HCT116 (cell line): ENCODE results near the gene LCN2. TPM values are rescaled to one million over a fixed set of nuclear protein-coding genes. Genes with fewer than 3 reads are reported as not detected.

ENCODE experiments used
- ATAC-seq: fragments of 200-7000 bp; cut with Tn5 transposase; 2 replicates; pipeline ENCODE4 v1.9.1; 2020; ENCODE audit warnings: mild to moderate bottlenecking, moderate library complexity
- BruUV-seq: library from RNA; stranded (reverse); fragments of 400-500 nt; replicated peaks from 2 replicates; lab custom pipeline; 2021; lab: Mats Ljungman, UMichigan
- CTCF ChIA-PET: fragments of 300-600 bp; sonication (Branson Sonifier 250); formaldehyde crosslinking; loops from one replicate; lab custom pipeline; 2021; ENCODE audit warnings: antibody characterized with exemption; lab: Charles Lee
- POLR2A ChIA-PET: fragments of 300-600, 350-600 bp; sonication (Branson Sonifier 250); formaldehyde crosslinking; loops from one replicate; lab custom pipeline; 2021; ENCODE audit warnings: antibody characterized with exemption; lab: Charles Lee
- RAD21 ChIA-PET, 2 experiments: fragments of 300-600 bp; sonication (Branson Sonifier 250); formaldehyde crosslinking; loops; one replicate each; lab custom pipeline; 2023; ENCODE audit warnings: low total read pairs in 2 of 2; ENCODE audit not compliant: uncharacterized antibody in 2 of 2, unreplicated experiment in 2 of 2, low non-redundant PET in 1 of 2; lab: Charles Lee
- DNase-seq: peaks from one replicate; pipeline ENCODE4 v3.0.0-alpha.2; 2010; ENCODE audit warnings: low read depth, low spot score
- H2AFZ ChIP-seq: fragments of 200-600 bp; shearing (Covaris generic), sonication (generic); 2 replicates; pipeline ENCODE4 v1.6.1; 2017; ENCODE audit warnings: low read depth, mixed run types, mixed read lengths, antibody characterized with exemption, low read length; ENCODE audit not compliant: poor library complexity, severe bottlenecking
- H3K27ac ChIP-seq: 2 replicates; pipeline ENCODE4 v1.5.1; 2012; ENCODE audit warnings: low read depth, low read length
- H3K27me3 ChIP-seq: fragments of 200-600 bp; sonication (generic); 2 replicates; pipeline ENCODE4 v1.6.1; 2016; ENCODE audit warnings: mixed run types, low read length, mixed read lengths; ENCODE audit not compliant: insufficient read depth
- H3K36me3 ChIP-seq, 2 experiments: fragments of 200-500 bp in 1 of 2; fragments of 200-600 bp in 1 of 2; sonication (Bioruptor generic) in 1 of 2; sonication (generic) in 1 of 2; 2 replicates each; pipeline versions ENCODE4 v1.5.1 to v1.6.1; 2014 to 2016; ENCODE audit warnings: low read length in 2 of 2, inconsistent platforms in 1 of 2, mixed read lengths in 1 of 2, mixed run types in 1 of 2; ENCODE audit not compliant: insufficient read depth in 2 of 2, control insufficient read depth in 1 of 2
- H3K4me1 ChIP-seq, 2 experiments: fragments of 200-600 bp in 1 of 2; sonication (generic) in 1 of 2; 2 replicates each; pipeline versions ENCODE4 v1.5.1 to v1.6.1; 2012 to 2017; ENCODE audit warnings: low read length in 2 of 2, inconsistent platforms in 1 of 2, mild to moderate bottlenecking in 1 of 2, mixed read lengths in 1 of 2, mixed run types in 1 of 2, moderate library complexity in 1 of 2; ENCODE audit not compliant: insufficient read depth in 2 of 2, control insufficient read depth in 1 of 2
- H3K4me2 ChIP-seq: fragments of 200-600 bp; sonication (generic); 2 replicates; pipeline ENCODE4 v1.6.1; 2017; ENCODE audit warnings: mixed run types, low read length, mixed read lengths
- H3K4me3 ChIP-seq, 2 experiments: fragments of 200-600 bp in 1 of 2; sonication (generic) in 1 of 2; replicated peaks in 1 of 2; 2 replicates each; pipeline ENCODE4 v1.5.1; 2011 to 2016; ENCODE audit warnings: low read length in 2 of 2, control low read depth in 1 of 2, low read depth in 1 of 2, mild to moderate bottlenecking in 1 of 2, mixed read lengths in 1 of 2, mixed run types in 1 of 2
- H3K79me2 ChIP-seq: fragments of 200-600 bp; sonication (generic); 2 replicates; pipeline ENCODE4 v1.6.1; 2017; ENCODE audit warnings: mild to moderate bottlenecking, mixed run types, low read length, moderate library complexity, mixed read lengths; ENCODE audit not compliant: insufficient read depth
- H3K9ac ChIP-seq: fragments of 200-600 bp; sonication (generic); 2 replicates; pipeline ENCODE4 v1.6.1; 2016; ENCODE audit warnings: low read length, mixed read lengths
- H3K9me2 ChIP-seq: fragments of 200-600 bp; sonication (generic), shearing (Covaris generic); 2 replicates; pipeline ENCODE4 v1.6.1; 2017; ENCODE audit warnings: mixed run types, mild to moderate bottlenecking, moderate library complexity; ENCODE audit not compliant: insufficient read depth
- H3K9me3 ChIP-seq, 2 experiments: fragments of 200-500 bp in 1 of 2; fragments of 200-600 bp in 1 of 2; sonication (Bioruptor generic) in 1 of 2; sonication (generic) in 1 of 2; 2 replicates each; pipeline ENCODE4 v1.6.1; 2014 to 2017; ENCODE audit warnings: low read length in 2 of 2, mixed read lengths in 2 of 2, inconsistent platforms in 1 of 2, low read depth in 1 of 2, mild to moderate bottlenecking in 1 of 2, mixed run types in 1 of 2, moderate library complexity in 1 of 2; ENCODE audit not compliant: control insufficient read depth in 1 of 2, insufficient read depth in 1 of 2
- H4K20me1 ChIP-seq: fragments of 200-600 bp; sonication (generic), shearing (Covaris generic); 2 replicates; pipeline ENCODE4 v1.6.1; 2017; ENCODE audit warnings: mixed run types, mild to moderate bottlenecking, moderate library complexity; ENCODE audit not compliant: insufficient read depth
- ELF1 ChIP-seq: IDR thresholded peaks from 2 replicates; pipeline ENCODE4 v1.6.1; 2012; ENCODE audit warnings: low read depth, borderline replicate concordance
- POLR2AphosphoS5 ChIP-seq: IDR thresholded peaks from 2 replicates; pipeline ENCODE4 v1.6.1; 2011; ENCODE audit warnings: mild to moderate bottlenecking, low read depth, low read length, moderate library complexity
- RAD21 ChIP-seq: IDR thresholded peaks from 2 replicates; pipeline ENCODE4 v1.6.1; 2012; ENCODE audit warnings: low read depth, mild to moderate bottlenecking
- SRF ChIP-seq: IDR thresholded peaks from 2 replicates; pipeline ENCODE4 v1.6.1; 2012; ENCODE audit warnings: low read depth
- YY1 ChIP-seq: IDR thresholded peaks from 2 replicates; pipeline ENCODE4 v1.6.1; 2011; ENCODE audit warnings: low read length, low read depth, moderate library complexity, mild to moderate bottlenecking; ENCODE audit not compliant: insufficient replicate concordance; ENCODE audit errors: extremely low read depth
- intact Hi-C: fragments of 100-400 bp; cut with micrococcal nuclease; formaldehyde crosslinking; loops from 2 replicates; pipeline ENCODE4 v1.10.0; 2022
- total RNA-seq: library from RNA; stranded (reverse); gene quantifications from one replicate; pipeline ENCODE4 v1.2.1, GENCODE V29; 2021; ENCODE audit not compliant: unreplicated experiment
- TF ChIP-seq, protein P1 (sequence below): IDR thresholded peaks from 2 replicates; pipeline ENCODE4 v1.6.1; 2011; ENCODE audit warnings: mild to moderate bottlenecking, low read length, moderate library complexity; ENCODE audit not compliant: insufficient replicate concordance; ENCODE audit errors: extremely low read depth
- TF ChIP-seq, protein P2 (sequence below), 3 experiments: fragments of 200-600 bp in 1 of 3; sonication (generic) in 1 of 3; IDR thresholded peaks in 2 of 3; conservative IDR thresholded peaks in 1 of 3; 2 replicates each; pipeline ENCODE4 v1.5.1; 2012 to 2017; ENCODE audit warnings: low read depth in 2 of 3, low read length in 2 of 3, antibody characterized with exemption in 1 of 3, borderline replicate concordance in 1 of 3, control low read depth in 1 of 3, mild to moderate bottlenecking in 1 of 3, mixed read lengths in 1 of 3, mixed run types in 1 of 3, moderate library complexity in 1 of 3; ENCODE audit not compliant: insufficient read depth in 1 of 3

LCN2 gene
- total RNA-seq, 1 experiment from 2014 or later = 9.2 TPM

GRCh38 chr9:128190013-128190412, 40.8 kb downstream of the LCN2 start:
- TF ChIP-seq POLR2AphosphoS5 = no peak
- TF ChIP-seq SRF = no peak
- TF ChIP-seq ELF1 = no peak
- no peak for TF ChIP-seq RAD21
- TF ChIP-seq, protein P1, sequence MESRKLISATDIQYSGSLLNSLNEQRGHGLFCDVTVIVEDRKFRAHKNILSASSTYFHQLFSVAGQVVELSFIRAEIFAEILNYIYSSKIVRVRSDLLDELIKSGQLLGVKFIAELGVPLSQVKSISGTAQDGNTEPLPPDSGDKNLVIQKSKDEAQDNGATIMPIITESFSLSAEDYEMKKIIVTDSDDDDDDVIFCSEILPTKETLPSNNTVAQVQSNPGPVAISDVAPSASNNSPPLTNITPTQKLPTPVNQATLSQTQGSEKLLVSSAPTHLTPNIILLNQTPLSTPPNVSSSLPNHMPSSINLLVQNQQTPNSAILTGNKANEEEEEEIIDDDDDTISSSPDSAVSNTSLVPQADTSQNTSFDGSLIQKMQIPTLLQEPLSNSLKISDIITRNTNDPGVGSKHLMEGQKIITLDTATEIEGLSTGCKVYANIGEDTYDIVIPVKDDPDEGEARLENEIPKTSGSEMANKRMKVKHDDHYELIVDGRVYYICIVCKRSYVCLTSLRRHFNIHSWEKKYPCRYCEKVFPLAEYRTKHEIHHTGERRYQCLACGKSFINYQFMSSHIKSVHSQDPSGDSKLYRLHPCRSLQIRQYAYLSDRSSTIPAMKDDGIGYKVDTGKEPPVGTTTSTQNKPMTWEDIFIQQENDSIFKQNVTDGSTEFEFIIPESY = no peak
- TF ChIP-seq, protein P2, sequence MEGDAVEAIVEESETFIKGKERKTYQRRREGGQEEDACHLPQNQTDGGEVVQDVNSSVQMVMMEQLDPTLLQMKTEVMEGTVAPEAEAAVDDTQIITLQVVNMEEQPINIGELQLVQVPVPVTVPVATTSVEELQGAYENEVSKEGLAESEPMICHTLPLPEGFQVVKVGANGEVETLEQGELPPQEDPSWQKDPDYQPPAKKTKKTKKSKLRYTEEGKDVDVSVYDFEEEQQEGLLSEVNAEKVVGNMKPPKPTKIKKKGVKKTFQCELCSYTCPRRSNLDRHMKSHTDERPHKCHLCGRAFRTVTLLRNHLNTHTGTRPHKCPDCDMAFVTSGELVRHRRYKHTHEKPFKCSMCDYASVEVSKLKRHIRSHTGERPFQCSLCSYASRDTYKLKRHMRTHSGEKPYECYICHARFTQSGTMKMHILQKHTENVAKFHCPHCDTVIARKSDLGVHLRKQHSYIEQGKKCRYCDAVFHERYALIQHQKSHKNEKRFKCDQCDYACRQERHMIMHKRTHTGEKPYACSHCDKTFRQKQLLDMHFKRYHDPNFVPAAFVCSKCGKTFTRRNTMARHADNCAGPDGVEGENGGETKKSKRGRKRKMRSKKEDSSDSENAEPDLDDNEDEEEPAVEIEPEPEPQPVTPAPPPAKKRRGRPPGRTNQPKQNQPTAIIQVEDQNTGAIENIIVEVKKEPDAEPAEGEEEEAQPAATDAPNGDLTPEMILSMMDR (IDR thresholded peaks at IDR 0.05 in 2 of 3, conservative IDR thresholded peaks at IDR 0.05 in 1 of 3; ENCODE audit: borderline replicate concordance in 1 of 3, insufficient read depth in 1 of 3, low read depth in 2 of 3, low read length in 2 of 3) = no peak
- TF ChIP-seq YY1 = no peak
- Histone ChIP-seq H3K4me1 (peaks cover 16 to 33% of the 10 kb centered on the region in 2 experiments), H3K4me2 (peak overlapping the region; percentile 90), H3K9me2 (no peaks in the 10 kb centered on the region), H3K36me3 (peaks cover 4 to 8% of the 10 kb centered on the region in 2 experiments; a peak in 3 of 4 replicates), H2AFZ (no peak overlapping the region), H4K20me1 (no peaks in the 10 kb centered on the region), H3K79me2 (peaks cover 20% of the 10 kb centered on the region), H3K27ac (0 out of 2 replicates have a peak overlapping the region, but pooled peaks have one; percentile 13), H3K9ac (peak overlapping the region; percentile 97), H3K9me3 (no peaks in the 10 kb centered on the region), H3K27me3 (no peaks in the 10 kb centered on the region), H3K4me3 (peak overlapping the region in 1 of 2 experiments; percentile 89; a peak in 2 of 4 replicates)
- intact Hi-C loops = loop anchor here (10.0 kb wide), 1 partner anchor 155 kb away; the partner anchor contains the start of gene SLC27A4
- no TSS peak for BruUV-seq
- ChIA-PET CTCF (interaction anchor here (0.5 to 1.0 kb wide), 3 partner anchors 12 to 82 kb away, joined by 3 read pairs; no protein-coding TSS in a partner anchor), RAD21 (no interaction called here), POLR2A (interaction anchor here (0.6 to 1.7 kb wide), 3 partner anchors 9 to 146 kb away, joined by 3 to 6 read pairs (median 6); partner anchors contain the start of gene BBLN)
- ATAC-seq (no peak), DNase-seq (no peak)
